Hematopoietic multipotent progenitor cell treated with erythropoietin and hydrocortisone succinate and interleukin-3 and kit ligand, for 8 days (in vitro differentiated cells): ENCODE data around the gene CD14.
A peak's percentile ranks its signal among the peaks of the same experiment; 100 is the strongest.
"Not testable (repeated sequence)": the region's sequence is repeated elsewhere in the genome, so short reads cannot be mapped to it uniquely, and the experiment has no call there.

Experiments
- DNase-seq: peaks from one replicate; pipeline ENCODE4 v3.0.0-alpha.2; 2015

The CD14 gene

GRCh38 chr5:140633021-140633471 lies at the start of gene CD14:
Gene CD14, minus strand, starts transcription at chr5:140633175. Its CDS starts 104 bp downstream, at chr5:140633071.
- DNase-seq = peak; percentile 28

GRCh38 chr5:140678993-140679392 lies 46.0 kb upstream of the CD14 start:
- peak; percentile 98 for DNase-seq

- DNase-seq = no peak
These were observed 45.0 kb upstream of the CD14 start for GRCh38 chr5:140677947-140678346.

- no peak for DNase-seq
These were observed 41.7 kb upstream of the CD14 start for GRCh38 chr5:140674629-140675028.

GRCh38 chr5:140674211-140674610 lies 41.2 kb upstream of the CD14 start:
- DNase-seq = peak; percentile 38

- no peak for DNase-seq
These were observed 40.4 kb upstream of the CD14 start, which contains the start of gene DND1 for GRCh38 chr5:140673187-140673976. Gene DND1, minus strand, starts transcription at chr5:140673576. Its CDS starts 34 bp downstream, at chr5:140673542.

GRCh38 chr5:140672455-140673186 lies 39.6 kb upstream of the CD14 start:
- no peak for DNase-seq

GRCh38 chr5:140671472-140672125 lies 38.6 kb upstream of the CD14 start:
- DNase-seq = no peak

- not testable (repeated sequence) for DNase-seq
These were observed 38.1 kb upstream of the CD14 start for GRCh38 chr5:140671035-140671434.

- DNase-seq = peak; percentile 97
These were observed 31.6 kb upstream of the CD14 start, which contains the start of gene WDR55 for GRCh38 chr5:140664359-140665119. Gene WDR55, plus strand, starts transcription at chr5:140664904. Its CDS starts 9 bp downstream, at chr5:140664913.

- DNase-seq = no peak
These were observed 31.0 kb upstream of the CD14 start for GRCh38 chr5:140664030-140664358.

- not testable (repeated sequence) for DNase-seq
These were observed 27.4 kb upstream of the CD14 start for GRCh38 chr5:140660371-140660770.

- no peak for DNase-seq
These were observed 25.9 kb upstream of the CD14 start for GRCh38 chr5:140658870-140659269.

GRCh38 chr5:140647042-140647419 lies 14.1 kb upstream of the CD14 start:
- DNase-seq = peak; percentile 11

- DNase-seq = no peak
These were observed 9.7 kb upstream of the CD14 start for GRCh38 chr5:140642718-140643117.

- DNase-seq = no peak
These were observed 8.7 kb upstream of the CD14 start for GRCh38 chr5:140641716-140642115.

GRCh38 chr5:140639148-140639981 lies 6.4 kb upstream of the CD14 start, which contains the start of gene TMCO6:
Gene TMCO6, plus strand, starts transcription at chr5:140639451. Its CDS starts 77 bp downstream, at chr5:140639528.
- DNase-seq = peak; percentile 98

GRCh38 chr5:140638898-140639147 lies 5.8 kb upstream of the CD14 start:
- DNase-seq = not testable (repeated sequence)

- no peak for DNase-seq
These were observed 4.6 kb upstream of the CD14 start for GRCh38 chr5:140637371-140638100.

- no peak for DNase-seq
These were observed 2.6 kb upstream of the CD14 start for GRCh38 chr5:140635291-140636257.
